Measurements from ENCODE around the gene ITGBL1.

ITGBL1 gene

GRCh38 chr13:101452519-101453485, at the start of gene ITGBL1:
Gene ITGBL1 (plus strand): TSS chr13:101452675. CDS start chr13:101452834, 159 bp downstream.
- TF ChIP-seq CTCF (IDR thresholded peaks at IDR 0.05; ENCODE audit: low read depth, low read length): no peak
- peak within 1 kb of the TSS; percentile 76 for H3K4me3 ChIP-seq (ENCODE audit: low read depth, low read length)

GRCh38 chr13:101406791-101407190, 45.7 kb upstream of the ITGBL1 start:
- TF ChIP-seq CTCF (IDR thresholded peaks at IDR 0.05; ENCODE audit: low read depth, low read length): no peak
- no peak overlapping the region for H3K4me3 ChIP-seq (ENCODE audit: low read depth, low read length)

- TF ChIP-seq CTCF (IDR thresholded peaks at IDR 0.05; ENCODE audit: low read depth, low read length): no peak
These were observed 44.3 kb upstream of the ITGBL1 start for GRCh38 chr13:101408154-101408553.

GRCh38 chr13:101408992-101409656, 43.4 kb upstream of the ITGBL1 start:
- TF ChIP-seq CTCF (IDR thresholded peaks at IDR 0.05; ENCODE audit: low read depth, low read length): no peak
- no peak overlapping the region for H3K4me3 ChIP-seq (ENCODE audit: low read depth, low read length)

More at GRCh38 chr13:101408154-101408553, 44.3 kb upstream of the ITGBL1 start:
- H3K4me3 ChIP-seq (ENCODE audit: low read depth, low read length): no peak overlapping the region

- no peak overlapping the region for H3K4me3 ChIP-seq (ENCODE audit: low read depth, low read length)
- TF ChIP-seq CTCF (IDR thresholded peaks at IDR 0.05; ENCODE audit: low read depth, low read length): no peak
These were observed 40.4 kb upstream of the ITGBL1 start for GRCh38 chr13:101412076-101412475.

- H3K4me3 ChIP-seq (ENCODE audit: low read depth, low read length): peak overlapping the region; percentile 63
- no peak for TF ChIP-seq CTCF (IDR thresholded peaks at IDR 0.05; ENCODE audit: low read depth, low read length)
These were observed 36.9 kb upstream of the ITGBL1 start for GRCh38 chr13:101415358-101416174.
